SJSA1 (cell line): ENCODE data around the gene ASPHD2. TPM values are rescaled to one million over a fixed set of nuclear protein-coding genes. Genes with fewer than 3 reads are reported as not detected.
A peak's percentile ranks its signal among the peaks of the same experiment; 100 is the strongest.
"Not testable (repeated sequence)": the region's sequence is repeated elsewhere in the genome, so short reads cannot be mapped to it uniquely, and the experiment has no call there.

Source experiments
- DNase-seq, 2 experiments: peaks; one replicate each; pipeline ENCODE4 v3.0.0-alpha.2; 2015 to 2020; ENCODE audit warnings: low spot score in 2 of 2, low read depth in 1 of 2
- H3K27ac ChIP-seq: fragments of 250-450 bp; sonication (Bioruptor Pico); 2 replicates; pipeline ENCODE4 v1.5.1; 2020; ENCODE audit warnings: mild to moderate bottlenecking, moderate library complexity
- H3K27me3 ChIP-seq: fragments of 250-450 bp; sonication (Bioruptor Pico); replicated peaks from 2 replicates; pipeline ENCODE4 v1.5.1; 2020; ENCODE audit warnings: mild to moderate bottlenecking, moderate library complexity
- H3K36me3 ChIP-seq: fragments of 250-450 bp; sonication (Bioruptor Pico); 2 replicates; pipeline ENCODE4 v1.5.1; 2020; ENCODE audit warnings: mild to moderate bottlenecking
- H3K4me1 ChIP-seq: fragments of 250-450 bp; sonication (Bioruptor Pico); replicated peaks from 2 replicates; pipeline ENCODE4 v1.6.1; 2021; ENCODE audit warnings: mild to moderate bottlenecking
- H3K4me3 ChIP-seq: fragments of 250-450 bp; sonication (Bioruptor Pico); 2 replicates; pipeline ENCODE4 v1.5.1; 2020; ENCODE audit warnings: mild to moderate bottlenecking
- H3K9me3 ChIP-seq: fragments of 250-450 bp; sonication (Bioruptor Pico); replicated peaks from 2 replicates; pipeline ENCODE4 v1.5.1; 2020; ENCODE audit warnings: mild to moderate bottlenecking
- total RNA-seq: library from RNA; depleted of rRNA; stranded (reverse); fragments of >200 nt; shearing (Covaris generic); gene quantifications from 2 replicates; pipeline ENCODE4 v1.2.3, GENCODE V29; 2014

ASPHD2 gene
- total RNA-seq, 1 experiment from 2014 or later = 0.87 TPM

DNA sequence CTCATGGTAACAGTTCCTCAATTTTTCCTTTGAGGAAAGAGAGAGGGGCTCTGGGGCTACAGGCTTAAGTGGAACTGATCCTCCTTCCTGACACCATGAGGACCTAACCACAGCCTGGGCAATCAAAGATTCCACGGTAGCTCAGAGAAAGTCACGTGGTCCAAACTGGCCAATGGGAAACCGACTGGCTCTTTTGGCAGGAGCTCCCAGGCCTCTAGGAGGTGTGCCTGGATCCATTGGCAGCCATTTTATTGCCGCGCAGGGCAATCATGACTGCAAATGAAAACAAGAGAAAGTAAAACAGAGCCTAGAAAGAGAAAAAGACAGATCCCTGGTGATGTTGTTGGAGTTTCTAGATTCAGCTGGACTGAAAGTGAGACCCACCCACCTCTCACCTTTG is 27.3 kb upstream of the ASPHD2 start:
- H3K4me3 ChIP-seq = no peak overlapping the region
- no peaks in the 10 kb centered on the region for H3K9me3 ChIP-seq
- H3K27ac ChIP-seq = no peak overlapping the region
- H3K4me1 ChIP-seq = no peaks in the 10 kb centered on the region
- H3K36me3 ChIP-seq = no peaks in the 10 kb centered on the region
- H3K27me3 ChIP-seq = no peaks in the 10 kb centered on the region; the same call in 1 of the 2 replicates
- DNase-seq = no peak

DNA sequence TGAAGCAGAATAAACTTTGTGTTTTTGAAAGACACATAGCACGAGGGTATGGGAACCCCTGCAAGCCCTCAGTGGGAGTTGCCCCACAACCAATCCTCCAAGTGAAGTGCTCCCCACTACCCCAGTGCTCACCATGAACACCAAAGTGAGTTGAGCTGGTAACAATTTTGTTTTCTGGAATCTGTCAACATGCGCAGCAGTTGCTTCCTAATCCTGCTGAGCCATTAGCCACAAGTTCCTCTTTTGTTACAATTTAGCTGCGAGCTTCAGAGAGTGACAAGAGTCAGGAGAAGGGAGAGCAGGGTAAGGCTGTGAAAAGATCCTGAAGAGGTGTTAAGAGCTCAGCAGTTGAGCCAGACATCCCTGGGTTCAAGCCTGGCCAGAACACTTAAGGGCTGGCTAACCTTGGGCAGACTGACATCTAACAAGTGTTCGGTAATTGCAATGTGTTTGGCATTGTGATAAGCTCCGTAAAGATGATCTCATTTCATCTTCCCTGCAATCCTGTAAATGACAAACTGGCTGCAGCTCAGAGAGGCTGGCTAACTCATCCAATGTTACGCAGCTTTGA is 24.1 kb upstream of the ASPHD2 start:
- H3K27ac ChIP-seq = no peak overlapping the region
- no peak overlapping the region for H3K4me3 ChIP-seq
- no peaks in the 10 kb centered on the region for H3K4me1 ChIP-seq
- no peaks in the 10 kb centered on the region for H3K36me3 ChIP-seq
- no peaks in the 10 kb centered on the region for H3K9me3 ChIP-seq
- no peak for DNase-seq
- H3K27me3 ChIP-seq = no peaks in the 10 kb centered on the region; the same call in none of the 2 replicates

DNA sequence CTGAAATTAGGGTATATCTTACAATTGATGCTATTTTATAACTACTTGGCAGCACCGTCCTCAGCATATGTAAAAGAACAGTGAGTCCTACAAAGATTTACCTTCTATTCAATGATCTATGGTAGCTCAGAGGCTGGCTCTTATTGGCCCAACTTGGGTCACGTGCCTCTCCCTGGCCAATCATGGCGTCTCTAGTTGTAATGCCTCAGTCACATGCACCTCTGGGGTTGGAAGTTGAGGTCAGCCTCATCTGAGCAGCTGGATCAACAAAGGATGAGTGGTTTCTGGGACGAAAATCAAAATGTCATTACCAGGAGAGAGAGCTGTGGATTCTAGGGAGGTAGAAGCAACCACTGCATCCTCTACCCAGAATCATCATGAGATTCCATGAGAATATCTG is 22.9 kb upstream of the ASPHD2 start:
- Histone ChIP-seq H3K27me3 (peaks cover 7% of the 10 kb centered on the region), H3K9me3 (no peaks in the 10 kb centered on the region), H3K27ac (no peak overlapping the region), H3K36me3 (no peaks in the 10 kb centered on the region), H3K4me3 (no peak overlapping the region), H3K4me1 (no peaks in the 10 kb centered on the region)
- no peak for DNase-seq

DNA sequence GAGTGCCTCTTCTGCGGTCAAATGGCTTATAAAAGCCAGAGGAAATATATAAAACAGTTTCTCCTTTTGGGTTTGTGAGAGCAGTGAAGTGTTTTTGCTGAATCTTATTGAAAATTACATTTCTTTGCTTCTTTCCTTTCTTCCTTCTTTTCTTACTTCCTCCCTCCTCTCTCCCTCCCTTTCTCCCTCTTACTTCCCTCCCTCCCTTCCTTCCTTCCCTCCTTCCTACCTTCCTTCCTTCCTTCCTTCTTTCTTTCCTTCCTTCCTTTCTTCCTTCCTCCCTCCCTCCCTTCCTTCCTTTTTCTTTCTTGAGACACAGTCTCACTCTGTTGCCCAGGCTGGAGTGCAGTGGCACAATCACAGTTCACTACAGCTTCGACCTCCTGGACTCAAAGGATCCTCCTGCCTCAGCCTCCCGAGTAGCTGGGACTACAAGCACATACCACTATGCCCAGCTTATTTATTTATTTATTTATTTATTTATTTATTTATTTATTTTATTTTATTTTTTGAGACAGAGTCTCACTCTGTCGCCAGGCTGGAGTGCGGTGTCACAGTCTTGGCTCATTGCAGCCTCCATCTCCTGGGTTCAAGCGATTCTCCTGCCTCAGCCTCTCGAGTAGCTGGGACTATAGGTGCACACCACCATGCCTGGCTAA is 20.4 kb upstream of the ASPHD2 start:
- DNase-seq, H3K4me3 ChIP-seq, H3K4me1 ChIP-seq, H3K9me3 ChIP-seq, H3K27ac ChIP-seq, H3K36me3 ChIP-seq: not testable (repeated sequence)
- peaks cover 22% of the 10 kb centered on the region; the same call in 1 of the 2 replicates for H3K27me3 ChIP-seq

DNA sequence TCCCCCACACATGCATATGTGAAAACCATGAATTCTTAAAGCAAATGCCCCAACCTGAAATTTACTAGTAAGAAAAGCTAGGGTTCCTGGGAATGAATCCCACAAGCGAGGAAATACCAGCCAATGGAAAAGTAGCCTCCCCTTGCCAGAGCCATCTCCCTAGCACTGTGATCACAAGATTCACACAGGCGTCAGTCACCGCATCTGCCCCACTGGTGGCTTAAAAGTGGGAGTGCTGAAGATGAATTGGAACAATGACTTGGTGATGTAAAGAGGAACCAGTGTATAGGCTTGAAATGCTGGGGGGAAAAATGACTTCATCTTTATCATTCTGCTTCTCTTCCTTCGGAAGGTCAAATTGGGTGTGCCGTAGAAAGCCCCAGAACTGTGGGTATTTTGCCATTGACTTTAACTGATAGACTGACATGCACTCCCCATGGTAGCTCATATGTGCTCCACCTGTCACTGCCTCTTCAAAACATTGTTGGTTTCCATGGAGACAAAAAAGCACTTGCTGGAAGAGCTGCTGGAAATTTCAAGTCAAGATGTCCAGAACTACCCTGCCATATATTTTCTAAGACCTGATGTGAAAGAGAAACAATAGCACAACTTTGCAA is 19.2 kb upstream of the ASPHD2 start:
- H3K27me3 ChIP-seq = peaks cover 22% of the 10 kb centered on the region; the same call in 1 of the 2 replicates
- H3K4me1 ChIP-seq = no peaks in the 10 kb centered on the region
- no peaks in the 10 kb centered on the region for H3K36me3 ChIP-seq
- no peak overlapping the region for H3K4me3 ChIP-seq
- no peak overlapping the region for H3K27ac ChIP-seq
- peaks cover 3% of the 10 kb centered on the region; the same call in 1 of the 2 replicates for H3K9me3 ChIP-seq
- DNase-seq = no peak

DNA sequence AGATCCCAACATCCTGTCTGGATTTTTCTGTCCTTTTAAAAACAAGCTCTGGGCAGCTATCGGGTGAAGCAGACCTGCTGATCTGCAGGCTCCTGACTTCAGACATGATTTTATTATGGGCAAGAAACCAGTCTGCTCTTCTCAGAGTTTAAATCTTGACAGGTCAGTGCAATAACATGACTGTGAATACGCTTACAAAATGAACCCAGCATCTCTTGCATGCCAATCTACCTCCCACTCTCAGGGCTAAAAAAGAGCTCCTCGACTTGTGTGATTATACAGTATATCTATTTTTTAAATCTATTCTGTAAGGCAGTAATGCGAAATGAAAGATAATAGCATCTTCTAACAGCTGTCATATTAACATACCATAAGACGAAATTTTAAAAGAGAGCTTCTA is 18.7 kb upstream of the ASPHD2 start:
- DNase-seq = no peak
- Histone ChIP-seq H3K9me3 (peaks cover 3% of the 10 kb centered on the region; the same call in 1 of the 2 replicates), H3K27me3 (peaks cover 22% of the 10 kb centered on the region; the same call in 1 of the 2 replicates), H3K4me3 (no peak overlapping the region), H3K36me3 (no peaks in the 10 kb centered on the region), H3K27ac (no peak overlapping the region), H3K4me1 (no peaks in the 10 kb centered on the region)

DNA sequence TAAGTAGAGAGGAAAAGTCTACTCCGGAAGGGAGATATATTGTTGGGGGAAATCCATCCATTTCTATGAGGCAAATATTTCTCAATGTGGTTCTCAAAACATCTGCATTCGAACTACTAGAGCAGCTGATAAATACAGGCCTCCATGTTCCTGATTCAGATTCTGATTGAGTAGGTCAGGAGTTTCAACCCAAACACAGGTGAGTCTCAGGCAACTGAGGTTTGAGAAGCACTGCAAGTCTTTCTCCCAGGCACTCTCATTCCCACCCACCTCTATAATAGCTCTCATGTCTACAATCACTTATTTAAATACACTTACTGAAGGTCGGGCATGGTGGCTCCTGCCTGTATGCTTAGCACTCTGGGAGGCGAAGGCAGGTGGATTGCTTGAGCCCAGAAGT is 14.7 kb upstream of the ASPHD2 start:
- no peak overlapping the region for H3K27ac ChIP-seq
- peaks cover 22% of the 10 kb centered on the region; the same call in 1 of the 2 replicates for H3K27me3 ChIP-seq
- DNase-seq = no peak
- peaks cover 13% of the 10 kb centered on the region for H3K4me1 ChIP-seq
- no peaks in the 10 kb centered on the region for H3K36me3 ChIP-seq
- H3K4me3 ChIP-seq = no peak overlapping the region
- H3K9me3 ChIP-seq = peaks cover 3% of the 10 kb centered on the region; the same call in 1 of the 2 replicates

DNA sequence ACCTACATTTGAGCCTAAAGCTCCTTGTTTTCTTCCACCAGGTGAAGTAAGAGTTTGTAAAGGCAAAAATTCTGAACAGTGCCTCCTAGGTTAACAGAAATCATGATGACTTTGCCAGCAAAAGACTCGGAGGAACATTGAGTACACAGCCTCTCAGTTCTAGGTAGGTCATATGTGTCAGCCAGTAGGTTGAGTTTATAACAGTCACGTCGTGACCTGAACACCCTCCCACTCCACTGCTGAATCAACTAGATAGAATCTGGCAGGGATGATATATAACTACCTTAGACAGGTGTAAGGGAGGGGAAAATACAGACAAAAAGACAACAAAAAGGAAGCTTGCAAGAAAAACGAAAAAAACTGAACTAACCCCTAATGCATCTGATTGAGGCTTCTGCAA is 12.8 kb upstream of the ASPHD2 start:
- Histone ChIP-seq H3K9me3 (peaks cover 3% of the 10 kb centered on the region; the same call in 1 of the 2 replicates), H3K36me3 (no peaks in the 10 kb centered on the region), H3K27ac (no peak overlapping the region), H3K4me3 (no peak overlapping the region), H3K4me1 (peaks cover 13% of the 10 kb centered on the region), H3K27me3 (peaks cover 13% of the 10 kb centered on the region; the same call in 1 of the 2 replicates)
- no peak for DNase-seq

DNA sequence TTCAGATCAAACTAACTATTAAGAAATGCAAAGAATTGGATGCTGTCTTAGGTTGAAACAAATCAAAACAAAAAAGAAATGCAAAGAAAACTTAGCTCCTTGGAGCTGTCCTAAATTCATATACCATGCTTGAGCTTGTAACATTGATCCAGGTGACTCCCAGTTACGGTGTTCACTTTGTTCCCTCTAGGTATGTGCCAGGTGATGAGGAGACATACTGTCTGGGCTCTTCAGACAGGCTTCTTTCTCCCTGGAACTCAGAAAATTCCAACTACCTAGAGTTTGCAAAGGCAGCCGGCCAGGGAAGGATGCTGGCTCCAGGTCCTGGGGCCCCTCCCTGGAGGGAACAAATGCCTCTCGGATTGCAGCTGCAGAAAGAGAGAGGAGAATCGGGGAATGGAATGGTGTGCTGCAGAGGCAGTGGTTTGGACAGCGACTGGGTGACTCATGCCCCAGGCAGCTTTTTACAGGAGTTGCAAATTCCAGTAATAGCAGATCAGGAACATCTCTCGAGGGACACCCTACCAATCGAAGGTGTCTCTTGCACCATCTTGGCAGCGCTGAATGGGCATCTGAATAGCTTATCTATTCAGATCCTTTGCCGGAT is 12.3 kb upstream of the ASPHD2 start:
- Histone ChIP-seq H3K9me3 (peaks cover 3% of the 10 kb centered on the region; the same call in 1 of the 2 replicates), H3K27me3 (peaks cover 8% of the 10 kb centered on the region; the same call in 1 of the 2 replicates), H3K36me3 (no peaks in the 10 kb centered on the region), H3K27ac (no peak overlapping the region), H3K4me3 (no peak overlapping the region), H3K4me1 (peaks cover 13% of the 10 kb centered on the region)
- DNase-seq = peak; percentile 56 to 71

DNA sequence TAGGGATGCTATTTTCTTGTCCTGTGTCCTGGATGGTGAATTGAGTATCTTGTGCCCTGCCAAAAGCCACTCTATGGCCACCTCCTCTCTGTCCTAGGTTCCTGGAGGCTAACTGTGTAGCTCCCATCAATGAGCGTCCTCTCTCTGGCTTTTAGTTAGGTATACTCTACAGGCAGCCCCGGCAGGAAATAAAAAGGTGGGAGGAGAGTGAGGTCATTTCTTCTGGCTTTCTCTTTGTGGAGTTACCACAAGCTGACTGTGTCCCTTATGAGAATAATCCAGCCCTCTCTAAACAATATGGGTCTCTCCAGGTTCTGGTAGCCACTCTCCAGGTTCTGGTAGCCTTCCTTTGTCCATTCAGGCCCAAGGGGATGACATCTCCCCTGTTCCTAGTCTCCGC is 11.7 kb upstream of the ASPHD2 start:
- no peak for DNase-seq
- Histone ChIP-seq H3K9me3 (0 out of 2 replicates have a peak, but pooled peaks cover 3% of the 10 kb centered on the region), H3K27me3 (0 out of 2 replicates have a peak, but pooled peaks cover 3% of the 10 kb centered on the region), H3K36me3 (no peaks in the 10 kb centered on the region), H3K4me3 (no peak overlapping the region), H3K4me1 (peaks cover 13% of the 10 kb centered on the region), H3K27ac (no peak overlapping the region)

DNA sequence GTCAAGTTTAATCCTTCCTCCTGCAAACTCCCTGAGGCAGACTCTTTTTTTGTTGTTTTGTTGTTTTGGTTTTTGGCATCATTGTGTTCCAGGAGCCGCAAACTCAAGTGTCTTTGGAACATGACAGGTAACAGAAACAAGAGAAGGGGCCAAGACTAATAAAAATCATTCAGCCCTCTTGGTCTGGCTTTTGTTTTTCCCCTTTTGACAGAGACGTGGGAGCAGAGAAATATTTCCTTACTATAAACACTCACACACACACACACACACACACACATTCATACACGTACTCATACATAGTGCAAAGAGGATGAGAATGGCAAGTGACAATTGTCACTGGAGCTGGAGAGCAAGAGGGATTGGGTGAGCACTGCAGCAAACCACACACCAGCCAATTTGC is 10.4 kb upstream of the ASPHD2 start:
- no peaks in the 10 kb centered on the region; the same call in none of the 2 replicates for H3K9me3 ChIP-seq
- no peak overlapping the region for H3K4me3 ChIP-seq
- H3K27me3 ChIP-seq = no peaks in the 10 kb centered on the region
- H3K27ac ChIP-seq = no peak overlapping the region
- DNase-seq = peak in 1 of 2 experiments; percentile 11
- H3K4me1 ChIP-seq = peaks cover 13% of the 10 kb centered on the region
- H3K36me3 ChIP-seq = no peaks in the 10 kb centered on the region

DNA sequence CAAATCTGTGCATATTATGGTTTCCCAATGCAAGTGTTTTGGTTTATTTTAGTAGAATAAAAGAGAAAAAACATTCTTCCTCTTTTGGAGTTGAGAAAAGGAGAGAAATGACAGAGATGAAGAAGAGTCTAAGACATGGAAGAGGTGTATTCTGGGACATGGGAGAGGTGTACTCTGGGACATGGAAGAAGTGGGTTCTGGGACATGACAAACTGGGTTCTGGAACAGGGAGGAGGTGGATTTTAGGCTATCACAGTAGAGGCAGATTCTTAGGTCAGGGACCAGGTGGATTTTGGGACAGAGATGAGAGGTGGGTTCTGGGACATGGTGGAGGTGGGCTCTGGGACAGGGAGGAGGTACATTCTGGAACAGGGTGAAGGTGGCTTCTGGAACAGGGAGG is 2.1 kb upstream of the ASPHD2 start:
- Histone ChIP-seq H3K27me3 (peaks cover 16% of the 10 kb centered on the region), H3K4me3 (no peak overlapping the region), H3K36me3 (no peaks in the 10 kb centered on the region), H3K9me3 (no peaks in the 10 kb centered on the region; the same call in none of the 2 replicates), H3K4me1 (peaks cover 14% of the 10 kb centered on the region), H3K27ac (no peak overlapping the region)
- DNase-seq = no peak

DNA sequence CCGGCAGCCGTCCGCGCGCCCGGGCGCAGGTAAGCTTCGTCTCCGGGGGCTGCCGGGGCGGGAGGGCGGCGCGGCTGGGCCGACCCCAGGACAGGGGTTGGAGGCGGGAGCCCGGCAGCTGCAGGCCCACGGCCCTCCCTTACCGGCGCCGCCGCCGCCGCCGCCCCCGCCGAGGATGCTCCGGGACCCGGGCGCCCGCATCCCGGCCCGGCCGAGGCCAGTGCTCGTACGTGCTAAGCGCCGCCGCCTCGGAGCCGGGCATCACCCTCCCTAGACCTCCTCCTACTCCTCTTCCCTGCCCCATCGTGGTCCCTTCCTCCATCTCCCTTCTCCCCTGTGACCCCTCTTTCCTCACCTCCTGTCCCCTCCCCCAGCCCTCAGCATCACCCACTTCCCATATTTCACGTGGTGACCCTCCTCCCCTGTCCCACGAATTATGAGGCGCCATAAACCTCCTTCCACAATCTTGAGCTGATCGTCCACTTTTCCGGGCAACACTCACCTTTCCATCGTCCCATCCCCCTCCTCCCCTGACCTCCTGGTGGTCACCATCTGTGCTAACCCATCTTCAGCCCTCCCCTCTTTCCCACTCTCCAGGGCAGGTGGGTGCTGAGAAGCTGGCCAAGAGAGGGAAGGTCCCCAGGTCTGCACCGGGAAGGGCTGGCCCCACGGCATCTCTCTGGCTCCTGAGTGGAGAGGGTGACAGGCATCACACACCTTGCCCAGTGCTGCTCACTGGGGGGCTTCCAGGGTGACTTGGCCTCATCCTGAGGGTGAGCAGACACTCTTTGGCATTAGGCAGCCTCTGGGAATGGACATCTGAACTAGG is 612 bp downstream of the ASPHD2 start:
- no peak overlapping the region for H3K27ac ChIP-seq
- peaks cover 14% of the 10 kb centered on the region for H3K4me1 ChIP-seq
- no peaks in the 10 kb centered on the region for H3K9me3 ChIP-seq
- DNase-seq = no peak
- H3K36me3 ChIP-seq = no peaks in the 10 kb centered on the region
- H3K27me3 ChIP-seq = peaks cover 16% of the 10 kb centered on the region
- H3K4me3 ChIP-seq = peak overlapping the region; percentile 61
